Epithelial cell of esophagus (primary cell): ENCODE data around the gene ACTN4.

Source experiments
- DNase-seq: peaks from one replicate; pipeline ENCODE4 v3.0.0; 2010; ENCODE audit warnings: low read depth
- H3K4me3 ChIP-seq: 2 replicates; pipeline ENCODE4 v1.5.1; 2011; ENCODE audit warnings: mild to moderate bottlenecking, low read length, control low read depth
- CTCF ChIP-seq: IDR thresholded peaks from 2 replicates; pipeline ENCODE4 v1.5.1; 2011; ENCODE audit warnings: low read depth, mild to moderate bottlenecking, low read length, control low read depth, inconsistent platforms; ENCODE audit not compliant: insufficient read depth; ENCODE audit errors: missing control alignments

The ACTN4 gene

GRCh38 chr19:38662537-38663155 is 15.2 kb downstream of the ACTN4 start:
- no peak for DNase-seq
- no peak for TF ChIP-seq CTCF

DNA sequence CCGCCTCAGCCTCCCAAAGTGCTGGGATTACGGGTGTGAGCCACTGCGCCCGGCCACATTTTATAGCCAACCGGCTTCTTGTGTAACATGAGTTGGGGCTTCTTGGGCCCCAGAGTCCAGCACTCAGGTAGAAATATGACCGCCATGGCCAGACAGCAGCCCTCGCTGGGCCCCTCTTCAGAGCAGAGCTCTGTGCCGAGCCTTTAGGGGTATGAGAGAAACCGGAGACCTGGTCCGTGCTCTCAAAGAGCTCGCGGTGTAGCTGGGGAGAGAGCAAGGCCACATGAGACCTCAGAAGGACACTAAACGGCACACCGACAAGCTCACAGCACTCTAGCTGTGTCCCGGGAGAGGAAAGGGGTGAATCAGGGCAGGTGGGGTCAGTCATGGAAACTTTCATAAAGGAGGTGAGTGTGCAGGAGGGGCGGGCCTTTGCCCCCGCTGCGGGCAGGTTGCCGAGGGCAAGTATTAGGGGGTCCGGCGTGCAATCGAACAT is 15.8 kb downstream of the ACTN4 start:
- no peak for TF ChIP-seq CTCF
- no peak overlapping the region for H3K4me3 ChIP-seq
- DNase-seq = no peak

More at GRCh38 chr19:38662537-38663155, 15.2 kb downstream of the ACTN4 start:
- no peak overlapping the region for H3K4me3 ChIP-seq

DNA sequence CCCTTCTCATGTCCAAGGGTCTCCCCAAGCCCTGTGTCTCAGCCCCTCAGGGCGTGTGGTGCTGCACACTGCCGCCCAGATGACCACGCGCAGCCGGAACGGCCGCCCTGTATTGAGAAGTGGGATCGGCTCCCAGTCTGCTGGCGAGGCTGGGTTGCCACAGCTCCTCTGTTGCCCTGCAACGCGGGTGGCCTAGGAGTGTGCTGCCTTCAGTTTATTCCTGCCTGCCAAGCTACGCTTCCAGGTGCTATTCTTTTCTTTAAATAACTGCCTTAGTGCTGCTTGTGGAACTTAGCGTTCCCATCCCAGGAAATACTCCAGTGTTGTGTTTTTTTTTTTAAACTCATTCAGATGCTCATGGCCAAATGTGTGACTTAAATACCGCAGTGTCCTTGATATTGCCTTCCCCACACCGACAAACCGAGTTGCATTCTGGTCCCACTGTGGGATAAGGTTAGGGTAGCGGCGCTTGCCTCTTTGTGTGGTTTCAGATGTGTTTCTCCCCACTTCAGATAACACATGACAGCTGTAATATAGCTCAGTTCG is 16.6 kb downstream of the ACTN4 start:
- no peak for TF ChIP-seq CTCF
- H3K4me3 ChIP-seq = no peak overlapping the region
- DNase-seq = no peak

DNA sequence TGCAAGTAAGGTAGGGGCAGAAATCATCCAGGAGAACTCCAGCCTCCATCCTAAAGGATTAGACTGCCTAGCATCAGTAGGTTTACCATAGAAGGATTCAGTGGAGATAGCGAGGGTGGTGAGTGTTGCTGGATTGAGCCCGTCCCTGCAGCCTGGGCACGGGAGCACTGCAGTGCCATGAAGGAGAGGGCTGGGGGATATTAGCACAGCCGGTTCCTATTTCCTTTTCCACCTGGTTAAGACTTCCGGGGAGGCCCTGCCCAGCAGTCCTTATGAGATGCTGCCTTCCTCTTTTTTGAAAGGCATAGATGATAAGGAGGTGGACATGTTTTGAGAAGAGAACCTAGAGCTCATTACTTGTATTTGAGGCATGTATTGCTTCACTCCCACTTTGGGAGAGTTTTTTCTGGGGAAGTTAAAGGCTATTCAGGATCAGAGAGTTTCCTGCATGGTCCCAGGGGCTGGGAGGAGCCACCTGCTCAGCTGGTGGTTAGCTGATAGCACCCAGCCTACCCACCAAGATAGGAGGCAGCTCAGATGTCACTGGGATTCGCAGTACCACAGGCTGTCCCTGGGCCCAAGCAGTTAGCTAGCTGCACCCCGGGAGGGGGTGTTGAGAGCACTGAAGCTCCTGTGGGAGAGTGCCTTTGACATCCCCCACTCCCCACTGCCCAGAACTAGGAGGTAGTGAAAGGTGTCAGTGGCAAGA is 17.2 kb downstream of the ACTN4 start:
- no peak for TF ChIP-seq CTCF
- no peak overlapping the region for H3K4me3 ChIP-seq
- no peak for DNase-seq

- no peak overlapping the region for H3K4me3 ChIP-seq
- no peak for DNase-seq
- TF ChIP-seq CTCF = no peak
Observed at GRCh38 chr19:38665219-38665931, 17.9 kb downstream of the ACTN4 start.

GRCh38 chr19:38665950-38666662 is 18.7 kb downstream of the ACTN4 start:
- no peak for DNase-seq
- no peak overlapping the region for H3K4me3 ChIP-seq
- no peak for TF ChIP-seq CTCF
